Suppressor macrophage (primary cell): ENCODE data around the gene IQGAP3.
"Not testable (repeated sequence)": the region's sequence is repeated elsewhere in the genome, so short reads cannot be mapped to it uniquely, and the experiment has no call there.

Experiments used
- DNase-seq, 4 experiments: peaks; one replicate each; pipeline ENCODE4 v3.0.0-alpha.2; 2020 to 2022

The IQGAP3 gene

DNA sequence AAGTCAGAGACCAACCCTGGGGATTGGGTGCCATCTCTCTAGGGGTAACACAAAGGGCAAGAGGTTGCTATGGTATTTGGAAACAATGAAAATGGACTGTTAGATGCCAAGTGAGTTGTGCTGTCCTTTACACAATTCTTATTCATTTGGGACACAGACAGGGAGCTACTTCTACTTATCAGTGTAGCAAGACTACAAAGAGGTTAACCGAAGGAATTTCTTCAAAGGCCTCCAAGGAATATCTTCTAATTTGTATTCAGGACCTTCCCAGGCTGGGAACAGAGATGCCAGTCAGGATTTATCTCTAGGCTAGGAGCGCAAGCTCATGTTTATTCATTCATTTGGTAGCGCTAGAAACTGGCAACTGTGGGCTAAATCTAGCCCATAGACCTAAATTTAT lies 21.8 kb upstream of the IQGAP3 start:
- no peak for DNase-seq

GRCh38 chr1:156593661-156593989 lies 21.3 kb upstream of the IQGAP3 start:
- no peak for DNase-seq

DNA sequence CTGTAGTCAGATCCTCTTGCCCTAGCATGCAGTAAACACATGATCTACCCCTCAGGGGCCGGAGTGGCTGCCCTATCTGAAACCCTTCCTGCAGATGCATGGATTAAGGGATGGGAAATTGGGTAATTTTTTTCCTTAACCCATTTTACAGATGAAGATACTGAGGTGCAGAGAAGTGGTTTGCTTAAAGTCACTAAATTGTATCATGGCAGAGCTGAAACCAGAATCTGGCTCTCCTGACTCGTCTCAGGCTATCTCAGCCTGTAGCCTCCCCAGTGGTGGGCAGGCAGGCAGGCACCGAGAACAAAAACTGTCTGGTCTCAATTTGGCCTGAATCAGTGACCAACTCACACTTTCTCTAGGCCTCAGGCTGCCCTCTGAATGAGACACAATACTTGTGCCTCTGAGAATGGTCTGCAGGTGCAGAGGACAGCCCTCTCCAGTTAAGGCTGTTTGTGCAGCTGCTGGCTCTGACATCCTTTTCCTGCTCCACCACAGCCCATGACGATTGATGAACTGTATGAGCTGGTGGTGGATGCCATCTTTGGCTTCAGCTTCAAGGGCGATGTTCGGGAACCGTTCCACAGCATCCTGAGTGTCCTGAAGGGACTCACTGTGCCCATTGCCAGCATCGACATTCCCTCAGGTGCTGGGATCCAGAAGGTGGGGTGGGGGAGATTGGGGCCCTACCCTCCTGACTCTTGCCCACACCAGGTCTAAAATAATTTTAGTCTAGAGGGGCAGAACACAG lies 20.7 kb upstream of the IQGAP3 start:
- DNase-seq: no peak

DNA sequence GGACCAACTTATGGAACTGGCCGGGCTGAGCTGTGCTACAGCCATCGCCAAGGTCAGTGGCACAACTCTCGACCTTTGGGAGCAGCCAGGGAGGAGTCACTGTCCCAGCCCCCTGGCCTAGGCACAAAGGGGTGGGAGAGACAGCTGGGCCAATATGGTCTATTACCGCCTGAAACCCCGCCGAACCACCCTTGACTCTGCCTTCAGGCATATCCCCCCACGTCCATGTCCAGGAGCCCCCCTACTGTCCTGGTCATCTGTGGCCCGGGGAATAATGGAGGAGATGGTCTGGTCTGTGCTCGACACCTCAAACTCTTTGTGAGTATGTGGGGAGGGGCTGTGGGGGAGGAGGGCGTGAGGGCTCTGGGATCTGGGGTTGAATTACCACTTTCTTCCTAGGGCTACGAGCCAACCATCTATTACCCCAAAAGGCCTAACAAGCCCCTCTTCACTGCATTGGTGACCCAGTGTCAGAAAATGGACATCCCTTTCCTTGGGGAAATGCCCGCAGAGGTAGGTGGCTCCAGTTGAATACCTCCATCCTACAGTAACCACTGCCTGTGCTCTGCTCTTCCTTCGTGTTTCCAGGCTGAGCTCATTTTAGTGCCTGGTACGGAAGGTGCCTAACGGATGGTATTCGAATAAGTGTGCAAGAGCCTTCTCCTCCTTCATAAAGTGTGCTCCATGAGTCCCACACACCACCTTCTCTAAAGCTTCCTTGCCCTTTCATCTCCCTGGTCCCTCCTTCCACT lies 20.0 kb upstream of the IQGAP3 start:
- DNase-seq: no peak

- peak; percentile 83 to 94 (median 87) for DNase-seq
Measured at GRCh38 chr1:156591432-156592157, 19.2 kb upstream of the IQGAP3 start, which contains the start of gene NAXE. NAXE (plus strand) TSS chr1:156591776; CDS start chr1:156591805, 29 bp downstream.

- no peak for DNase-seq
Measured at GRCh38 chr1:156591181-156591431, 18.7 kb upstream of the IQGAP3 start.

DNA sequence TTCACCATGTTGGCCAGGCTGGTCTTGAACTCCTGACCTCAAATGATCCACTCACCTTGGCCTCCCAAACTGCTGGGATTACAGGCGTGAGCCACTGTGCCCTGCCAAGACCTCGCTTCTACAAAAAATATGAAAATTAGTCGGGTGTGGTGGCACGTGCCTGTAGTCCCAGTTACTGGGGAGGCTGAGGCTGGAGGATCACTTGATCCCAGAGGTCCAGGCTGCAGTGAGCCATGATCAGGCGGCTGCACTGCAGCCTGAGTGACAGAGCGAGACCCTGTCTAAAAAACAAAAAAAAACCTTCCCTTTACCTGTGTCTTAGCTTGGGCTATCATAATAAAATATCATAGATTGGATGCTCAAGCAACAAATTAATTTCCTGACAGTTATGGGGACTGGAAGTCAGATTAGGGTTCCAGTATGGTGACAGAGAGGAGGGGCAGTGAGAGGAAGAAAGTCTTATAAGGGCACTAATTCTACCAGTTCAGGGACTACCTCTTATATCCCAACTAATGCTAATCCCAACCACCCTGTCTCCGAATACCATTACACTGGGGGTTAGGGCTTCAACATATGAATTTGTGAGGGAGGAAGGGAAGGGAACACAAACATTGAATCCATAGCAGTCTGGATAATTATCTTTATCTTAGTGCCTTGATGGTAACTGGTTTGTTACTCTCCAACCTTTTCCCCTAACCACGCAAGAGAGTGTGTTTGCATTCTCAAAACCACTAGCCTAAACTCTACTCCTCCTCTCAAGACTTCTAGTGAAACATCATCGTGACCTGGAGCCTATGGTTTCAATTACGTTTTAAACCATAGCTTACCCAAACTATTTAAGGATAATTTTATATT lies 18.2 kb upstream of the IQGAP3 start:
- no peak for DNase-seq

GRCh38 chr1:156589546-156589945 lies 17.2 kb upstream of the IQGAP3 start:
- DNase-seq: no peak

- DNase-seq: not testable (repeated sequence)
Measured at GRCh38 chr1:156587927-156588326, 15.6 kb upstream of the IQGAP3 start.

DNA sequence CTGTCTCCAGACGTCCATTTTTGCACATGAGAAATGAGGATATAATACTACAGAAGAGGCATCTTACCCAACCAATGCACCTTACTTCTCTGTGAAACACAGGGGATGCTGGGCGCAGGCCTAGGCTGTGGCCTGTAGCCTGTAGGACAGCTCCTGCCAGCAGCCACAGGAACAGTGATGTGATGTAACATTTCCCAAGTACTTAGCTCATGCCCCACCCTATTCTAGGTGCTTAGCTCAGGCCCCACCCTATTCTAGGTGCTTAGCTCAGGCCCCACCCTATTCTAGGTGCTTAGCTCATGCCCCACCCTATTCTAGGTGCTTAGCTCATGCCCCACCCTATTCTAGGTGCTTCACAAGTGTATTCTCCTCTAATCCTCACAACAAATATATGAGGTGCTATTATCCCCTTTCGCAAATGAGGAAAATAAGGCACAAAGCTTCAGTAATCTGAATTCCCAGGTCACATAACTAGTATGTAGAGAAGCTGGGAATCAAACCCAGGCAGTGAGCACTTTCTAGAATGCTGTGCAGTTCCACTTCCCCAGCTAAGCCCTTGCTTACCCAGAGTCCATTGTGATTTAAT lies 14.6 kb upstream of the IQGAP3 start:
- DNase-seq: no peak

DNA sequence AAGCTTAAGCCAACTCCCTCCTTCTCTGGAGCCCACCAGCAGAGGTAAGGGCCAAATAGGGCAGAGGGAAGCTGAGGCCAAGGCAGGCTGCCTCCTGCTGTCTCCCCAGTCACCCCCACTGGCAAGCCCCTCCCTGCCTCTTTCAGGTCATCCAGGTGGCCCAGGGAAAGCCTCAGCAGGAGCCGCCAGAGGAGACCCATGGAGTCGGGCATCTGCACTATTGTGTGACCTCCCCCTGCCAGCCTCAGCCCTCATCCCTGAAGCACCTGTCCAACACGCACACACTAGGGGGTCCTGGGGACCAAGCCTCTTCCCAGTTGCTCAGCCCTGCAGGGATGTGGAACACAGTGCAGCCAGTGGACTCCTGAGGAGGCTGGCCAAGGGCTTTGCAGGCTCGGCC lies 14.0 kb upstream of the IQGAP3 start:
- DNase-seq: no peak

- DNase-seq: no peak
Measured at GRCh38 chr1:156584813-156585212, 12.4 kb upstream of the IQGAP3 start.

GRCh38 chr1:156583821-156584622 lies 11.7 kb upstream of the IQGAP3 start:
- DNase-seq: peak; percentile 88 to 92 (median 90)

GRCh38 chr1:156582388-156583017 lies 10.1 kb upstream of the IQGAP3 start:
- DNase-seq: peak in 3 of 4 experiments; percentile 25 to 32 (median 27)

GRCh38 chr1:156581661-156582387 lies 9.5 kb upstream of the IQGAP3 start:
- peak in 2 of 4 experiments; percentile 19 to 39 for DNase-seq

DNA sequence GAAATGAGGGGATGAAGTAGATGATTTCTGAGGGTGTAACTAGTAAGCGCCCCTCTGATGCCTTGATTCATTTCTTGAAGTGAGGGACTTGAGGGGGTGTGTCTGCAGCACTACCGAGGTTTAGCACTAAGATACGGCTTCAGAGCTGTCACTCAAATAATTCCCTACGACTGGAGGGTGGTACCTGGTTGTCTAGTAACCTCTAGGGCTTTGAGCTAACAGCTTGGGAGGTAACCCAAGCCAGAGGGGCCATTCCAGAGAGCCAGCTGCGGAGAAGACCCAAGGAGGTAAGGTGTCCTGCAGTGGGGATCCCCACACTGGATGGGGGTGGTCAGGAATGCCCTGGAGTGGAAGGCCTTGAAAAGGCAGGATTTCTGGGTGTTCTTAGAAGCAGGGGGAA lies 7.1 kb upstream of the IQGAP3 start, which contains the start of gene TTC24:
Gene TTC24 (plus strand): TSS at position 252 of the 400 bp plus-strand sequence. CDS start 1,642 bp downstream, outside the sequence.
- DNase-seq: no peak

GRCh38 chr1:156578055-156578454 lies 5.7 kb upstream of the IQGAP3 start:
- no peak for DNase-seq

DNA sequence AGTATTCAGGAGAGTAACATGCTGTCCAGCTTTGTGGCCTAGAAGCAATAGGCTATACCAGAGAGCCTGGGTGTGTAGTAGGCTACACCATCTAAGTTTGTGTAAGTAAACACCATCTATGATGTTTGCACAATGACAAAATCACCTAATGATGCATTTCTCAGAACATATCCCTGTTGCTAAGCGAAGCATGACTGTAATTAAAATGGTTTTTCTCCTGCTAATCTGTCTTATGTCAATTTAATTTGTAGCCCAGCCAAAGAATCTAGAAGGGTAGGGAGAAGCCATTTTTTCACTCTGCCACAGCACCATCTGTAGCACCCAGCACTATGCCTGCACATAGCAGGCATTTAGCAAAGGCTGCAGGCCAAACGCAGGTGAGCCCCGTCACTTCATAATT lies 5.2 kb upstream of the IQGAP3 start:
- no peak for DNase-seq

GRCh38 chr1:156574039-156574633 lies 1.8 kb upstream of the IQGAP3 start:
- no peak for DNase-seq

- no peak for DNase-seq
Measured at GRCh38 chr1:156572663-156573018, 276 bp upstream of the IQGAP3 start.
